Chondrocyte (in vitro differentiated cells): ENCODE data around the gene OR6N1. TPM values are rescaled to one million over a fixed set of nuclear protein-coding genes. Genes with fewer than 3 reads are reported as not detected.

ENCODE experiments used
- DNase-seq: peaks from one replicate; pipeline ENCODE4 v3.0.0; 2021; ENCODE audit warnings: mixed read lengths, low spot score
- H3K27ac Mint-ChIP-seq: one replicate; pipeline ENCODE4 v1.8.0; 2021; ENCODE audit warnings: mild to moderate bottlenecking, moderate library complexity, mixed read lengths; ENCODE audit not compliant: unreplicated experiment
- H3K27me3 Mint-ChIP-seq: 2 replicates; pipeline ENCODE4 v1.8.0; 2021; ENCODE audit warnings: low read depth, mixed read lengths
- H3K36me3 Mint-ChIP-seq: 2 replicates; pipeline ENCODE4 v1.8.0; 2021; ENCODE audit warnings: low read depth, mixed read lengths
- H3K4me1 Mint-ChIP-seq: 2 replicates; pipeline ENCODE4 v1.8.0; 2021; ENCODE audit warnings: low read depth, mild to moderate bottlenecking, mixed read lengths
- H3K4me3 Mint-ChIP-seq: one replicate; pipeline ENCODE4 v1.8.0; 2021; ENCODE audit warnings: mild to moderate bottlenecking, moderate library complexity, mixed read lengths; ENCODE audit not compliant: unreplicated experiment
- H3K9me3 Mint-ChIP-seq: 2 replicates; pipeline ENCODE4 v1.8.0; 2021; ENCODE audit warnings: low read depth, mixed read lengths
- total RNA-seq: library from RNA; stranded (reverse); gene quantifications from 3 replicates; pipeline ENCODE4 v1.2.1, GENCODE V29; 2021
- TF ChIP-seq, protein P1 (sequence below): fragments of 200-600 bp; sonication (generic); IDR thresholded peaks from 2 replicates; pipeline ENCODE4 v1.5.0; 2021; ENCODE audit warnings: antibody characterized with exemption, mild to moderate bottlenecking, moderate library complexity

OR6N1 gene
- total RNA-seq, 1 donor from 2014 or later = not detected

DNA sequence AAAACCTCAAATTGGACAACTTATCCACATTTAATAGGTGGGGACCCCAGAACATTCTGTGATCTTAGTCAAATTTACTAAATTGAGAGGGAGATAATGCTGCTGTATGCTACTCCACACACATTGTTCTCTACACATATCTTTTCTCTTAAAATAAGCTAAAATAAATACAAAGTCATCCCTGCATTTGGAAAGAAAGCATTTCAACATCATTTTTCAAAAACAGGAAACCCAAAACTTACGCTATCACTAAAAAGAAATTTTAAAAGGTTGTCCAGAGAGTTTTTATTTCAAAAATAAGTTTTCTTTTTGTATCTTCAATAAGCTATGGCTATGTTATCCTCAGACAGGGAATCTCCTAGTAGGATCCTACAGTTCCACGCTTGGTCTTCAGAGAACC is 28.5 kb upstream of the OR6N1 start:
- TF ChIP-seq, protein P1, sequence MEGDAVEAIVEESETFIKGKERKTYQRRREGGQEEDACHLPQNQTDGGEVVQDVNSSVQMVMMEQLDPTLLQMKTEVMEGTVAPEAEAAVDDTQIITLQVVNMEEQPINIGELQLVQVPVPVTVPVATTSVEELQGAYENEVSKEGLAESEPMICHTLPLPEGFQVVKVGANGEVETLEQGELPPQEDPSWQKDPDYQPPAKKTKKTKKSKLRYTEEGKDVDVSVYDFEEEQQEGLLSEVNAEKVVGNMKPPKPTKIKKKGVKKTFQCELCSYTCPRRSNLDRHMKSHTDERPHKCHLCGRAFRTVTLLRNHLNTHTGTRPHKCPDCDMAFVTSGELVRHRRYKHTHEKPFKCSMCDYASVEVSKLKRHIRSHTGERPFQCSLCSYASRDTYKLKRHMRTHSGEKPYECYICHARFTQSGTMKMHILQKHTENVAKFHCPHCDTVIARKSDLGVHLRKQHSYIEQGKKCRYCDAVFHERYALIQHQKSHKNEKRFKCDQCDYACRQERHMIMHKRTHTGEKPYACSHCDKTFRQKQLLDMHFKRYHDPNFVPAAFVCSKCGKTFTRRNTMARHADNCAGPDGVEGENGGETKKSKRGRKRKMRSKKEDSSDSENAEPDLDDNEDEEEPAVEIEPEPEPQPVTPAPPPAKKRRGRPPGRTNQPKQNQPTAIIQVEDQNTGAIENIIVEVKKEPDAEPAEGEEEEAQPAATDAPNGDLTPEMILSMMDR = no peak
- no peak overlapping the region for H3K27ac Mint-ChIP-seq
- H3K4me1 Mint-ChIP-seq = no peaks in the 10 kb centered on the region
- H3K9me3 Mint-ChIP-seq = no peaks in the 10 kb centered on the region
- no peaks in the 10 kb centered on the region for H3K36me3 Mint-ChIP-seq
- no peak overlapping the region for H3K4me3 Mint-ChIP-seq
- no peak for DNase-seq
- peaks cover 8% of the 10 kb centered on the region for H3K27me3 Mint-ChIP-seq

DNA sequence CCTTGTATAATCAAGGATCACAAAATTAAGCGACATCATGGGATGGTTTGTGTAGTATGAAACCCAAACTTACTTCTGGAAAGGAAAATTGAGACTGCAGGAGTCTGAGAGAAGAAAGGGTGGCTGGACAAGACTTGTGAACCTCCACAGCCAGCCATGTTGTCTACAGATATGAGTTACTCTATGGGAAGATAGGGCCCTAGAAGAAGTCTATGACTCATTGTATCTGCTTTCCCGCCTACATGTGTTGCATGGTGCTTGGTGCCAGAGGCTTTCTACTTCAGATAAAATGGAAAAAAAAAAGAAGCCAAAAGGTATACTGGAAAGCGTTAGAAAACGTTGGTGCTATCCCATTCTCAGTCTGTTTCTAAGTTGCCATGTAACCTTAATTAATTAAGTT is 27.7 kb upstream of the OR6N1 start:
- no peaks in the 10 kb centered on the region for H3K4me1 Mint-ChIP-seq
- no peaks in the 10 kb centered on the region for H3K36me3 Mint-ChIP-seq
- TF ChIP-seq, protein P1 = no peak
- H3K27me3 Mint-ChIP-seq = peaks cover 9% of the 10 kb centered on the region
- no peak overlapping the region for H3K27ac Mint-ChIP-seq
- H3K4me3 Mint-ChIP-seq = no peak overlapping the region
- DNase-seq = no peak
- H3K9me3 Mint-ChIP-seq = no peaks in the 10 kb centered on the region

DNA sequence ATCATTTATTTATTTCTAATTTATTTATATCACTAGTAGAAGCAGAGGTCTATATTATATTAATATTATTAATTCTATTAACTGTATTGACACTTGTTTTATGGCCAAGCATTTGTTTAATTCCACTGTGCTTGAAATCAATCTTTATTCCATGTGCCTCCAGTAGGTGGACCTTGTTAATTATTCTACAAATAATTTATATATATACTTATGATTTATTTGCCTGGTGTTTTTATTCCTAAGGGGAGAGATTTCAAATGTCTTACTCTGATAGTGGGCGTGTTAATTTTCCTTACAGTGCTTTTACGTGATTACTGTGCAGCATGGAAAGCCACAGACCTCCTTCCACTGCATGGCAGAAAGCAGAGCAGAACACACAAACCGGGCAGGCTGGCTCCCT is 26.5 kb upstream of the OR6N1 start:
- no peak overlapping the region for H3K4me3 Mint-ChIP-seq
- H3K9me3 Mint-ChIP-seq = no peaks in the 10 kb centered on the region
- TF ChIP-seq, protein P1 = peak; percentile 40
- peaks cover 9% of the 10 kb centered on the region for H3K27me3 Mint-ChIP-seq
- no peak for DNase-seq
- H3K36me3 Mint-ChIP-seq = no peaks in the 10 kb centered on the region
- no peak overlapping the region for H3K27ac Mint-ChIP-seq
- no peaks in the 10 kb centered on the region for H3K4me1 Mint-ChIP-seq

DNA sequence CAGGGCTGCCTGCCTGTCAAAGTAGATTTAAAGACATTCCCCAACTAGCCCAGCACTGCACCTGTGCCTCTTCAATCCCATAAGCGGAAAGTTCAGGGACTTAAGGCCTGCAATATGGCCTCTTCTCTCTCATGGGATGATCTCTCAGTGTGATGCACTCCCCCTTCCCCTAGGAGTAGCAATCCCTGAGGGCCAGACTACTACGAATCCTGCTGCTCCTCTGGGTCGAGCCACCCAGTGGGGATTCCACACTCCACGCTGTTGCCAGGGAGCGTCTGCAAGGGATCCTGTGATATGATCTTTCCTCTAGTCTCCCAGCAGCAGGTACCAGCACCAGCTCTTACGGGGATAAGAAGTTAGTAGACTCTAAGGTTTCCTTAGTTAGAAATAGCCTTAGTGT is 22.3 kb upstream of the OR6N1 start:
- Mint-ChIP-seq H3K27ac (no peak overlapping the region), H3K36me3 (no peaks in the 10 kb centered on the region), H3K4me3 (no peak overlapping the region), H3K9me3 (no peaks in the 10 kb centered on the region), H3K4me1 (no peaks in the 10 kb centered on the region), H3K27me3 (peaks cover 7% of the 10 kb centered on the region)
- TF ChIP-seq, protein P1 = no peak
- DNase-seq = no peak

DNA sequence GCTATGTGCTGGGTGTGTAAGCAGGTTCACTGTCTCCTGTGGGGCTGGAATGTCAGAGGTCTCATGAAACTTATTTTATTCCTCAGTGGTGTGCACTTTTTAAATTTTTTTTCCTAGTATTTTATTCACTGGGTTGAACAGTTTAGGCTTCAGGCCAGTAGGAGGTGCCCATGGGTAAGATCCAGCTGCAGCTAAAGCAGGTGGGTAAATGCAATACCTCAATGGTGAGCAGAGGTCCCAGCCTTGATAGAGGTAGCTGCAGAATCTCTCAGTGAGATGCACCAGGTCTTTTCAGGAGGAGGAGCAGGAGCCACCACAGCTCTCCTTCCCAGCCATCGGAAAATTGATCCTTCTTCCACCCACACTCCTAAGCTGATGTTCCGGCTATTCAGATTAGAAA is 21.6 kb upstream of the OR6N1 start:
- TF ChIP-seq, protein P1 = no peak
- Mint-ChIP-seq H3K27ac (no peak overlapping the region), H3K4me1 (no peaks in the 10 kb centered on the region), H3K4me3 (no peak overlapping the region), H3K27me3 (peaks cover 10% of the 10 kb centered on the region), H3K36me3 (no peaks in the 10 kb centered on the region), H3K9me3 (peaks cover 3% of the 10 kb centered on the region)
- no peak for DNase-seq
